Testis (tissue), 2 donors: ENCODE measurements around the gene A2M.

ENCODE experiments used
- POLR2A ChIP-seq: fragments of 450-650 bp; IDR thresholded peaks from one replicate; pipeline ENCODE4 v1.6.1; 2017; ENCODE audit warnings: antibody characterized with exemption, mild to moderate bottlenecking, moderate library complexity
- TF ChIP-seq, protein P1 (sequence below), 3 experiments: fragments of 450-650 bp in 2 of 3; fragments of 200-600 bp in 1 of 3; sonication (generic) in 1 of 3; IDR thresholded peaks; one replicate each; pipeline ENCODE4 v1.5.1; 2016 to 2019; ENCODE audit warnings: antibody characterized with exemption in 3 of 3, mild to moderate bottlenecking in 2 of 3, moderate library complexity in 1 of 3

DNA sequence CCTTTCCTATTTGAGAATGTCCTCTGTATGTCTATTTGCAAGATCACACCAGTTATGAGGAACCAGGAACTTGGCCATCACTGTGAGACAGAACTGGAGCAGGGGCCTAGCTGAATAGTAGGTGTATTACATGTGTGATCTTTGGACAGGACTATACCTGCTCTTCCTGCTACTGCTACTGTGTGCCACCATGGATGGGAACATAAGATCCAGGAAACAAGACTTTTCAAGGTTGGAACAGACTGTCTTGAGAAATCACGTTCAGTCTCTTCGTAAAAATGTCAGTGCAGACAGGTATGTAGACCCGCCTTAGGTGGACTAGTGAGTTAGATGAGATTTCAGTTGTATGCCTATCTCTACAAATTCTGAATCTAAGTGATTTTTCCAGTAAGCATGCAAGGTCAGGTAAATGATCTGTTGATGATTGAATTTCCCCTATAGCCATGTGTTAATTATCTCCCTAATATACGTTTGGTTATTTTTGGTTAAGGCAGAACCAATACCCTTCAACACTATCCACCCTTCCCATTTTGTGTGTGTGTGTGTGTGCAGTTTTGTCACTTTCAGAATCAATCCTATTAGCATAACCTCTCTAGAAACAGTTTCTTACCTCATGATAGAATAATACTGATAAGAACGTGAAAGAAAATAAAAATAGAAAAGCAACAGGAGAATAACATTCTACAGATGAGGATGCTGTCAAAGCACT lies 7.1 kb downstream of the A2M start:
- no peak for TF ChIP-seq POLR2A
- TF ChIP-seq, protein P1, sequence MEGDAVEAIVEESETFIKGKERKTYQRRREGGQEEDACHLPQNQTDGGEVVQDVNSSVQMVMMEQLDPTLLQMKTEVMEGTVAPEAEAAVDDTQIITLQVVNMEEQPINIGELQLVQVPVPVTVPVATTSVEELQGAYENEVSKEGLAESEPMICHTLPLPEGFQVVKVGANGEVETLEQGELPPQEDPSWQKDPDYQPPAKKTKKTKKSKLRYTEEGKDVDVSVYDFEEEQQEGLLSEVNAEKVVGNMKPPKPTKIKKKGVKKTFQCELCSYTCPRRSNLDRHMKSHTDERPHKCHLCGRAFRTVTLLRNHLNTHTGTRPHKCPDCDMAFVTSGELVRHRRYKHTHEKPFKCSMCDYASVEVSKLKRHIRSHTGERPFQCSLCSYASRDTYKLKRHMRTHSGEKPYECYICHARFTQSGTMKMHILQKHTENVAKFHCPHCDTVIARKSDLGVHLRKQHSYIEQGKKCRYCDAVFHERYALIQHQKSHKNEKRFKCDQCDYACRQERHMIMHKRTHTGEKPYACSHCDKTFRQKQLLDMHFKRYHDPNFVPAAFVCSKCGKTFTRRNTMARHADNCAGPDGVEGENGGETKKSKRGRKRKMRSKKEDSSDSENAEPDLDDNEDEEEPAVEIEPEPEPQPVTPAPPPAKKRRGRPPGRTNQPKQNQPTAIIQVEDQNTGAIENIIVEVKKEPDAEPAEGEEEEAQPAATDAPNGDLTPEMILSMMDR (IDR thresholded peaks at IDR 0.05): no peak
